Chondrocyte (in vitro differentiated cells): Measurements from ENCODE around the gene MCRIP2. TPM values are rescaled to one million over a fixed set of nuclear protein-coding genes. Genes with fewer than 3 reads are reported as not detected.

ENCODE experiments used
- DNase-seq: peaks from one replicate; pipeline ENCODE4 v3.0.0; 2021; ENCODE audit warnings: mixed read lengths, low spot score
- H3K27ac Mint-ChIP-seq: one replicate; pipeline ENCODE4 v1.8.0; 2021; ENCODE audit warnings: mild to moderate bottlenecking, moderate library complexity, mixed read lengths; ENCODE audit not compliant: unreplicated experiment
- H3K27me3 Mint-ChIP-seq: 2 replicates; pipeline ENCODE4 v1.8.0; 2021; ENCODE audit warnings: low read depth, mixed read lengths
- H3K36me3 Mint-ChIP-seq: 2 replicates; pipeline ENCODE4 v1.8.0; 2021; ENCODE audit warnings: low read depth, mixed read lengths
- H3K4me1 Mint-ChIP-seq: 2 replicates; pipeline ENCODE4 v1.8.0; 2021; ENCODE audit warnings: low read depth, mild to moderate bottlenecking, mixed read lengths
- H3K4me3 Mint-ChIP-seq: one replicate; pipeline ENCODE4 v1.8.0; 2021; ENCODE audit warnings: mild to moderate bottlenecking, moderate library complexity, mixed read lengths; ENCODE audit not compliant: unreplicated experiment
- H3K9me3 Mint-ChIP-seq: 2 replicates; pipeline ENCODE4 v1.8.0; 2021; ENCODE audit warnings: low read depth, mixed read lengths
- total RNA-seq: library from RNA; stranded (reverse); gene quantifications from 3 replicates; pipeline ENCODE4 v1.2.1, GENCODE V29; 2021
- TF ChIP-seq, protein P1 (sequence below): fragments of 200-600 bp; sonication (generic); IDR thresholded peaks from 2 replicates; pipeline ENCODE4 v1.5.0; 2021; ENCODE audit warnings: antibody characterized with exemption, mild to moderate bottlenecking, moderate library complexity

The MCRIP2 gene
- total RNA-seq, 1 donor from 2014 or later: 15.3 TPM

DNA sequence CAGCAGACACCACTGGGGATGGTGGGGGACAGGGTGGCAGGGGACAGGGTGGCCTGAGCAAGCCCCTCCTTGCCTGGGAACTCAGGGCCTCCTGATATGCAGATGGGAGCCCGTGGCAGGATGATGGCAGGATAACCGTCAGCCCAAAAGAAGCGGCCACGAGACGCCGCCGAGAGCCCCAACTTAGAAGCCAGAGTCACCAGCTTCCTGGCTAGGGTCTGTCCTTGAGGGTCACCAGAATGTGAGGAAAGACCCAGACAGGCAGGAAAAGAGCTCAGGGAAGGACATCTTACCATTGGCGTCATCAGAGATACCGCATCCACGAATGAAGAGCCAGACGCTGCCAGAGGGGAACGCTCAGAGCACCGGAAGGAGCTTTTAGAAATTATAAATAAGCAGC is 32.3 kb upstream of the MCRIP2 start:
- Mint-ChIP-seq H3K9me3 (no peaks in the 10 kb centered on the region), H3K27ac (peak overlapping the region; percentile 59), H3K4me3 (no peak overlapping the region), H3K36me3 (no peaks in the 10 kb centered on the region), H3K4me1 (peaks cover 2% of the 10 kb centered on the region), H3K27me3 (no peaks in the 10 kb centered on the region)
- TF ChIP-seq, protein P1, sequence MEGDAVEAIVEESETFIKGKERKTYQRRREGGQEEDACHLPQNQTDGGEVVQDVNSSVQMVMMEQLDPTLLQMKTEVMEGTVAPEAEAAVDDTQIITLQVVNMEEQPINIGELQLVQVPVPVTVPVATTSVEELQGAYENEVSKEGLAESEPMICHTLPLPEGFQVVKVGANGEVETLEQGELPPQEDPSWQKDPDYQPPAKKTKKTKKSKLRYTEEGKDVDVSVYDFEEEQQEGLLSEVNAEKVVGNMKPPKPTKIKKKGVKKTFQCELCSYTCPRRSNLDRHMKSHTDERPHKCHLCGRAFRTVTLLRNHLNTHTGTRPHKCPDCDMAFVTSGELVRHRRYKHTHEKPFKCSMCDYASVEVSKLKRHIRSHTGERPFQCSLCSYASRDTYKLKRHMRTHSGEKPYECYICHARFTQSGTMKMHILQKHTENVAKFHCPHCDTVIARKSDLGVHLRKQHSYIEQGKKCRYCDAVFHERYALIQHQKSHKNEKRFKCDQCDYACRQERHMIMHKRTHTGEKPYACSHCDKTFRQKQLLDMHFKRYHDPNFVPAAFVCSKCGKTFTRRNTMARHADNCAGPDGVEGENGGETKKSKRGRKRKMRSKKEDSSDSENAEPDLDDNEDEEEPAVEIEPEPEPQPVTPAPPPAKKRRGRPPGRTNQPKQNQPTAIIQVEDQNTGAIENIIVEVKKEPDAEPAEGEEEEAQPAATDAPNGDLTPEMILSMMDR: no peak
- no peak for DNase-seq

DNA sequence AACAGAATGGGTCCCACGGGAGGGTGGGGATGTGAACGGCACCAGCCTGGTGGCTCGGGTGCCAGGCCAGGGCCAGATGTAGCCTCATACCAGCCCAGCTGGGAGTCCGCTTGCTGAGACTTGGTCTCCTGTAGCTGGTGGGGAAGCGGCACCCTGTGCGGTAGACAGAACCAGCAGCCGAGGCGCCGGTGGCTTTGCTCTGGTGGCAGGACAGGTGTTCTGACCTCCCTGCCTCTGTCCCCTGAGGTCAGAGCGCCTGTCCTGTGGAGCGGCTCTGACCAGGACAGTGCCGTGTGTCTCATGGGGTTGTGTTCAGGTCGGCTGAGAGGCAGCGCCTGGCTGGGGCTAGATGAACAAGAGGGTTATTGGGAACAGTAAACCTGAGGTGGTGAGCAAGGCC is 31.6 kb upstream of the MCRIP2 start:
- no peaks in the 10 kb centered on the region for H3K27me3 Mint-ChIP-seq
- TF ChIP-seq, protein P1: no peak
- H3K4me1 Mint-ChIP-seq: peaks cover 2% of the 10 kb centered on the region
- no peaks in the 10 kb centered on the region for H3K9me3 Mint-ChIP-seq
- no peak overlapping the region for H3K27ac Mint-ChIP-seq
- DNase-seq: no peak
- H3K4me3 Mint-ChIP-seq: no peak overlapping the region
- H3K36me3 Mint-ChIP-seq: no peaks in the 10 kb centered on the region

DNA sequence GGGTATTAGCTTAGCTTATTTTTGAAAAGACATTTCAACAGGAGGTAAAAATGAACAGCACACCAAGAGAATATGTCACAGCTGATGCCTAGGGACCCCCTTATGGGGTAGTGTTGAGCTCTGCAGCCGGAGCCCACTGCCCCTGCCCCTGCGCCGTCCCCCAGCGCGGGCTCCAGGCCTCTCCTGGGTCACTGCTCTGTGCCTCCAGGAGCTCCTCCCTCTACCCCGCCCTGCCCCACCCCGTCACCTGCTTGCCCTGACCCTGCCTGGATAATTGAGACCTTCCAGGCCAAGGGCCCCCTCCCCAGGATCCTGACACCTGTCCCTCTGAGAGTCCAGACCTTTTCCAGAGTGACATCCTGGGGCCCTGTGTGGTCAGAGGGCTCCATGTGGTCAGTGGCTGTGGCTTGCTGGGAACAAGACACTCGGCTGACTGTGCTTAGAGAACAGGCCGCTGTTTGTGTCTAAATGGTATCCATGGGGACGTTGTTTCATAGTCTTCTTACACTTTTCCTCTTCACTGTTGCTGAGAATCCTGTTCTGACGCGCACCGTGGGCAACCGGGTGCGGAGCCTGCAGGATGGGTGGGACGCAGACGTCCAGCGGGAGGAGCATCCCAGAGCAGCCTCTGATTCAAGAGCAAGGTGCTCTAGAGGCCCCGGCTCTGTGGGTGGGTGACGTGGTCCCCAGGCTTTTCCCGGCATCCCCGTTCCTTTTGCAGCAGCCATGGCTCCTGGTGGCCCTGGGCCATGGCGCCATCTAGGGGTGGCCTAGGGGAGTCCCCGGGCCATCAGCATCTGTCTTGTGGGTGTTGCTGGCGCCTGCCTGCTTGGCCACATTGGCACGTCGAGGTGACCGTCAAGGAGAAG is 30.9 kb upstream of the MCRIP2 start:
- no peak for DNase-seq
- H3K4me3 Mint-ChIP-seq: no peak overlapping the region
- H3K9me3 Mint-ChIP-seq: no peaks in the 10 kb centered on the region
- H3K4me1 Mint-ChIP-seq: peaks cover 2% of the 10 kb centered on the region
- no peak overlapping the region for H3K27ac Mint-ChIP-seq
- TF ChIP-seq, protein P1: peak; percentile 74
- no peaks in the 10 kb centered on the region for H3K27me3 Mint-ChIP-seq
- no peaks in the 10 kb centered on the region for H3K36me3 Mint-ChIP-seq

DNA sequence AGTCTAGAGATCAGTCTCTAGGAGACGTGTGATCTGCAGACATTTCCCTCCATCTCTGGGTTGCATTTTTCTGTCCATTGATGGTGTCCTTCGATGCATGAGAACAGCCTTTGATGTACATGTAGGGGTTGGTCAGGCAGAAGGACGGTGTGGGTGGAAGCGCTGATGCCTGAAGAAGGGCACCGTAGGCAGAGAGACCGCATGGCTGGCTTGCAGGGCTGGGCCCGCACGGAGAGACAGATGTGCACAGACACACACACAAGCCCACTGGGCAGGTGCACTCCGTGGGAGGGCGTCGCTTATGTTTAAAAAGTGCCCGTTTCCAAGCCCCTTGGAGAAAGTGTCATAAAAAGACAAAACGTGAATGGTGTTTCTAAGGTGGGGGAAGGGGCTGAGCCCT is 26.5 kb upstream of the MCRIP2 start:
- Mint-ChIP-seq H3K4me3 (no peak overlapping the region), H3K4me1 (peaks cover 2% of the 10 kb centered on the region), H3K9me3 (no peaks in the 10 kb centered on the region), H3K36me3 (no peaks in the 10 kb centered on the region), H3K27me3 (no peaks in the 10 kb centered on the region), H3K27ac (no peak overlapping the region)
- TF ChIP-seq, protein P1: no peak
- no peak for DNase-seq

DNA sequence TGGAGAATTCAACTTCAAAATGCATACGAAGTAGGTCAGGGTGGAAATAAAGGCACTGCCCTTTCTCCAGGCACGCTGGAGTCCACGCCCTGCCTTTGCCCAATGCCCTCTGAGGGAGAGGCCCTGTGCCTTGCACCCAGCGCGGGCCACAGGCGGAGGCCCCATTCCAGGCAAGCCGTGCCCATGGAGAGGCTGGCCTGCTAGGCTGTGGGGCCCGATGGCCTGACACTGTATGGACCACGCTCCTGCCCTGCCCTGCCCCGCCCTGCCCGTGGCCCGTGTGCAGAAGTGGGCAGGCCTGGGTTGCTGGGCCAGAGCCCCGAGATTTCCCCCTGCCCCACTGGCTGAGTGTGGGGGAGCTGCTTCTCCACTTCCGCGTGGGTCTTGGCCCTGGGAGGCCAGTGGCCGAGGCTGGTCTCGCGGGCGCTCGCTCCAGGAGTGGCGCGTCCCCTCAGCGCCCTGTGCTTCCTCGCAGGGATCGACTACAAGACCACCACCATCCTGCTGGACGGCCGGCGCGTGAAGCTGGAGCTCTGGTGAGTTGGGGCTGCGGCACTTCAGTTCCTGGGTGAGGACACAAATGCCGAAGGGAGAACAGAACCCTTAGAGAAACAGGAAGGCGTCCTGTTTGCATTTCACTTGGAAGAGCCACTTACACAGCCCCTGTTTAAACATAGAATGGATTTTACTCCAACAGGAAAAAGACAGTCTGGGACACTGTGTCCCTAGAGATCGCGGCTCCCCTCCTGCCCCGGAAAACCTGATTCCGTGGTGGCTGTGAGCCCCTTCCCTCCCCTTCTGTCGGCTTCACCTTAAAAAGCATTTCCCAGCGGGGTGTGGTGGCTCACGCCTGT is 24.7 kb upstream of the MCRIP2 start:
- peaks cover 6% of the 10 kb centered on the region for H3K4me1 Mint-ChIP-seq
- no peaks in the 10 kb centered on the region for H3K27me3 Mint-ChIP-seq
- H3K9me3 Mint-ChIP-seq: no peaks in the 10 kb centered on the region
- DNase-seq: peak; percentile 91
- no peak overlapping the region for H3K27ac Mint-ChIP-seq
- no peak overlapping the region for H3K4me3 Mint-ChIP-seq
- TF ChIP-seq, protein P1: no peak
- H3K36me3 Mint-ChIP-seq: no peaks in the 10 kb centered on the region
